NT2/D1 (cell line): ENCODE measurements around the gene FCN2.

Experiments
- SUZ12 ChIP-seq: IDR thresholded peaks from 2 replicates; pipeline ENCODE4 v1.6.1; 2011; ENCODE audit not compliant: insufficient read length, insufficient read depth; ENCODE audit errors: extremely low read depth
- YY1 ChIP-seq: IDR thresholded peaks from 2 replicates; pipeline ENCODE4 v1.6.1; 2011; ENCODE audit not compliant: insufficient read length, insufficient read depth

GRCh38 chr9:134860510-134860909 lies 20.1 kb upstream of the FCN2 start:
- TF ChIP-seq YY1 (no peak), SUZ12 (no peak)
